HCT116 (cell line): Measurements from ENCODE around the gene ADIPOQ. TPM values are rescaled to one million over a fixed set of nuclear protein-coding genes. Genes with fewer than 3 reads are reported as not detected.

Experiments used
- ATAC-seq: fragments of 200-7000 bp; cut with Tn5 transposase; 2 replicates; pipeline ENCODE4 v1.9.1; 2020; ENCODE audit warnings: mild to moderate bottlenecking, moderate library complexity
- BruUV-seq: library from RNA; stranded (reverse); fragments of 400-500 nt; replicated peaks from 2 replicates; lab custom pipeline; 2021; lab: Mats Ljungman, UMichigan
- CTCF ChIA-PET: fragments of 300-600 bp; sonication (Branson Sonifier 250); formaldehyde crosslinking; loops from one replicate; lab custom pipeline; 2021; ENCODE audit warnings: antibody characterized with exemption; lab: Charles Lee
- POLR2A ChIA-PET: fragments of 300-600, 350-600 bp; sonication (Branson Sonifier 250); formaldehyde crosslinking; loops from one replicate; lab custom pipeline; 2021; ENCODE audit warnings: antibody characterized with exemption; lab: Charles Lee
- RAD21 ChIA-PET, 2 experiments: fragments of 300-600 bp; sonication (Branson Sonifier 250); formaldehyde crosslinking; loops; one replicate each; lab custom pipeline; 2023; ENCODE audit warnings: low total read pairs in 2 of 2; ENCODE audit not compliant: uncharacterized antibody in 2 of 2, unreplicated experiment in 2 of 2, low non-redundant PET in 1 of 2; lab: Charles Lee
- DNase-seq: peaks from one replicate; pipeline ENCODE4 v3.0.0-alpha.2; 2010; ENCODE audit warnings: low read depth, low spot score
- H2AFZ ChIP-seq: fragments of 200-600 bp; shearing (Covaris generic), sonication (generic); 2 replicates; pipeline ENCODE4 v1.6.1; 2017; ENCODE audit warnings: low read depth, mixed run types, mixed read lengths, antibody characterized with exemption, low read length; ENCODE audit not compliant: poor library complexity, severe bottlenecking
- H3K27ac ChIP-seq: 2 replicates; pipeline ENCODE4 v1.5.1; 2012; ENCODE audit warnings: low read depth, low read length
- H3K27me3 ChIP-seq: fragments of 200-600 bp; sonication (generic); 2 replicates; pipeline ENCODE4 v1.6.1; 2016; ENCODE audit warnings: mixed run types, low read length, mixed read lengths; ENCODE audit not compliant: insufficient read depth
- H3K36me3 ChIP-seq, 2 experiments: fragments of 200-500 bp in 1 of 2; fragments of 200-600 bp in 1 of 2; sonication (Bioruptor generic) in 1 of 2; sonication (generic) in 1 of 2; 2 replicates each; pipeline versions ENCODE4 v1.5.1 to v1.6.1; 2014 to 2016; ENCODE audit warnings: low read length in 2 of 2, inconsistent platforms in 1 of 2, mixed read lengths in 1 of 2, mixed run types in 1 of 2; ENCODE audit not compliant: insufficient read depth in 2 of 2, control insufficient read depth in 1 of 2
- H3K4me1 ChIP-seq, 2 experiments: fragments of 200-600 bp in 1 of 2; sonication (generic) in 1 of 2; 2 replicates each; pipeline versions ENCODE4 v1.5.1 to v1.6.1; 2012 to 2017; ENCODE audit warnings: low read length in 2 of 2, inconsistent platforms in 1 of 2, mild to moderate bottlenecking in 1 of 2, mixed read lengths in 1 of 2, mixed run types in 1 of 2, moderate library complexity in 1 of 2; ENCODE audit not compliant: insufficient read depth in 2 of 2, control insufficient read depth in 1 of 2
- H3K4me2 ChIP-seq: fragments of 200-600 bp; sonication (generic); 2 replicates; pipeline ENCODE4 v1.6.1; 2017; ENCODE audit warnings: mixed run types, low read length, mixed read lengths
- H3K4me3 ChIP-seq, 2 experiments: fragments of 200-600 bp in 1 of 2; sonication (generic) in 1 of 2; replicated peaks in 1 of 2; 2 replicates each; pipeline ENCODE4 v1.5.1; 2011 to 2016; ENCODE audit warnings: low read length in 2 of 2, control low read depth in 1 of 2, low read depth in 1 of 2, mild to moderate bottlenecking in 1 of 2, mixed read lengths in 1 of 2, mixed run types in 1 of 2
- H3K79me2 ChIP-seq: fragments of 200-600 bp; sonication (generic); 2 replicates; pipeline ENCODE4 v1.6.1; 2017; ENCODE audit warnings: mild to moderate bottlenecking, mixed run types, low read length, moderate library complexity, mixed read lengths; ENCODE audit not compliant: insufficient read depth
- H3K9ac ChIP-seq: fragments of 200-600 bp; sonication (generic); 2 replicates; pipeline ENCODE4 v1.6.1; 2016; ENCODE audit warnings: low read length, mixed read lengths
- H3K9me2 ChIP-seq: fragments of 200-600 bp; sonication (generic), shearing (Covaris generic); 2 replicates; pipeline ENCODE4 v1.6.1; 2017; ENCODE audit warnings: mixed run types, mild to moderate bottlenecking, moderate library complexity; ENCODE audit not compliant: insufficient read depth
- H3K9me3 ChIP-seq, 2 experiments: fragments of 200-500 bp in 1 of 2; fragments of 200-600 bp in 1 of 2; sonication (Bioruptor generic) in 1 of 2; sonication (generic) in 1 of 2; 2 replicates each; pipeline ENCODE4 v1.6.1; 2014 to 2017; ENCODE audit warnings: low read length in 2 of 2, mixed read lengths in 2 of 2, inconsistent platforms in 1 of 2, low read depth in 1 of 2, mild to moderate bottlenecking in 1 of 2, mixed run types in 1 of 2, moderate library complexity in 1 of 2; ENCODE audit not compliant: control insufficient read depth in 1 of 2, insufficient read depth in 1 of 2
- H4K20me1 ChIP-seq: fragments of 200-600 bp; sonication (generic), shearing (Covaris generic); 2 replicates; pipeline ENCODE4 v1.6.1; 2017; ENCODE audit warnings: mixed run types, mild to moderate bottlenecking, moderate library complexity; ENCODE audit not compliant: insufficient read depth
- CEBPB ChIP-seq: IDR thresholded peaks from 2 replicates; pipeline ENCODE4 v1.6.1; 2012; ENCODE audit warnings: low read depth
- EGR1 ChIP-seq: IDR thresholded peaks from 2 replicates; pipeline ENCODE4 v1.6.1; 2012; ENCODE audit warnings: low read depth
- ELF1 ChIP-seq: IDR thresholded peaks from 2 replicates; pipeline ENCODE4 v1.6.1; 2012; ENCODE audit warnings: low read depth, borderline replicate concordance
- EZH2 ChIP-seq: fragments of 200-600 bp; sonication (generic); IDR thresholded peaks from 2 replicates; pipeline ENCODE4 v1.6.1; 2017; ENCODE audit warnings: antibody characterized with exemption, mixed run types
- EZH2phosphoT487 ChIP-seq: fragments of 200-600 bp; IDR thresholded peaks from 2 replicates; pipeline ENCODE4 v1.6.1; 2018; ENCODE audit warnings: antibody characterized with exemption, borderline replicate concordance
- FOSL1 ChIP-seq: IDR thresholded peaks from 2 replicates; pipeline ENCODE4 v1.6.1; 2012; ENCODE audit warnings: low read depth
- POLR2A ChIP-seq: IDR thresholded peaks from 2 replicates; pipeline ENCODE4 v1.7.0; 2011; ENCODE audit warnings: borderline replicate concordance; ENCODE audit not compliant: insufficient read depth, insufficient read length; ENCODE audit errors: extremely low read depth
- POLR2AphosphoS5 ChIP-seq: IDR thresholded peaks from 2 replicates; pipeline ENCODE4 v1.6.1; 2011; ENCODE audit warnings: mild to moderate bottlenecking, low read depth, low read length, moderate library complexity
- SIN3A ChIP-seq: IDR thresholded peaks from 2 replicates; pipeline ENCODE4 v1.6.1; 2012; ENCODE audit warnings: low read depth
- TCF7L2 ChIP-seq: IDR thresholded peaks from 2 replicates; pipeline ENCODE4 v1.7.0; 2011; ENCODE audit warnings: borderline replicate concordance, inconsistent platforms; ENCODE audit not compliant: insufficient read depth, insufficient read length; ENCODE audit errors: extremely low read depth
- YY1 ChIP-seq: IDR thresholded peaks from 2 replicates; pipeline ENCODE4 v1.6.1; 2011; ENCODE audit warnings: low read length, low read depth, moderate library complexity, mild to moderate bottlenecking; ENCODE audit not compliant: insufficient replicate concordance; ENCODE audit errors: extremely low read depth
- ZFX ChIP-seq: fragments of 450-650 bp; IDR thresholded peaks from 2 replicates; pipeline ENCODE4 v1.6.1; 2017
- intact Hi-C: fragments of 100-400 bp; cut with micrococcal nuclease; formaldehyde crosslinking; loops from 2 replicates; pipeline ENCODE4 v1.10.0; 2022
- total RNA-seq: library from RNA; stranded (reverse); gene quantifications from one replicate; pipeline ENCODE4 v1.2.1, GENCODE V29; 2021; ENCODE audit not compliant: unreplicated experiment
- TF ChIP-seq, protein P1 (sequence below), 3 experiments: fragments of 200-600 bp in 1 of 3; sonication (generic) in 1 of 3; IDR thresholded peaks in 2 of 3; conservative IDR thresholded peaks in 1 of 3; 2 replicates each; pipeline ENCODE4 v1.5.1; 2012 to 2017; ENCODE audit warnings: low read depth in 2 of 3, low read length in 2 of 3, antibody characterized with exemption in 1 of 3, borderline replicate concordance in 1 of 3, control low read depth in 1 of 3, mild to moderate bottlenecking in 1 of 3, mixed read lengths in 1 of 3, mixed run types in 1 of 3, moderate library complexity in 1 of 3; ENCODE audit not compliant: insufficient read depth in 1 of 3
- TF ChIP-seq, protein P2 (sequence below): IDR thresholded peaks from 2 replicates; pipeline ENCODE4 v1.6.1; 2012; ENCODE audit warnings: low read depth
- TF ChIP-seq, protein P3 (sequence below): IDR thresholded peaks from 2 replicates; pipeline ENCODE4 v1.6.1; 2012
- TF ChIP-seq, protein P4 (sequence below): IDR thresholded peaks from 2 replicates; pipeline ENCODE4 v1.6.1; 2011; ENCODE audit warnings: mild to moderate bottlenecking, low read length, moderate library complexity; ENCODE audit not compliant: insufficient replicate concordance; ENCODE audit errors: extremely low read depth

The ADIPOQ gene
- total RNA-seq, 1 experiment from 2014 or later: not detected

DNA sequence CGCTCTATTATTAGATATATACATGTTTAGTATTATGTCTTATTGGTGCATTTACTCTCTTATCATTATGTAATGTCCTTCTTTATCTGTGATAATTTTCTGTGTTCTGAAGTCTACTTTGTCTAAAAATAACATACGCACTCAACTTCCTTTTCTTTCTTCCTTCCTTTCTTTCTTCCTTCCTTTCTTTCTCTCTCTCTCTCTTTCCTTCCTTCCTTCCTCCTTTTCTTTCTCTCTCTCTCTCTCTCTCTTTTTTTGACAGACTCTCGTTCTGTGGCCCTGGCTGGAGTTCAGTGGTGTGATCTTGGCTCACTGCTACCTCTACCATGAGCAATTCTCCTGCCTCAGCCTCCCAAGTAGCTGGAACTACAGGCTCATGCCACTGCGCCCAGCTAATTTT is 15.2 kb downstream of the ADIPOQ start:
- Histone ChIP-seq H3K27ac (no peak overlapping the region), H3K9me2 (no peaks in the 10 kb centered on the region), H2AFZ (no peak overlapping the region), H3K9me3 (no peaks in the 10 kb centered on the region), H3K27me3 (no peaks in the 10 kb centered on the region), H3K9ac (no peak overlapping the region), H4K20me1 (no peaks in the 10 kb centered on the region), H3K4me2 (no peak overlapping the region), H3K4me3 (no peak overlapping the region), H3K79me2 (no peaks in the 10 kb centered on the region), H3K4me1 (no peaks in the 10 kb centered on the region), H3K36me3 (no peaks in the 10 kb centered on the region)
- RAD21 ChIA-PET: interaction anchor here in 1 of 2 experiments (0.5 kb wide), 1 partner anchor 1277 kb away, joined by 4 read pairs; no protein-coding TSS in a partner anchor
- intact Hi-C loops: no loop called here
- CTCF ChIA-PET: interaction anchor here (1.0 kb wide), 1 partner anchor 307 kb away, joined by 3 read pairs; no protein-coding TSS in a partner anchor
- POLR2A ChIA-PET: no interaction called here
- TF ChIP-seq SIN3A (no peak), TCF7L2 (no peak), EZH2 (no peak), EGR1 (no peak), YY1 (no peak), ELF1 (no peak), POLR2AphosphoS5 (no peak), ZFX (no peak), CEBPB (no peak), EZH2phosphoT487 (no peak), FOSL1 (no peak), POLR2A (no peak)
- TF ChIP-seq, protein P1, sequence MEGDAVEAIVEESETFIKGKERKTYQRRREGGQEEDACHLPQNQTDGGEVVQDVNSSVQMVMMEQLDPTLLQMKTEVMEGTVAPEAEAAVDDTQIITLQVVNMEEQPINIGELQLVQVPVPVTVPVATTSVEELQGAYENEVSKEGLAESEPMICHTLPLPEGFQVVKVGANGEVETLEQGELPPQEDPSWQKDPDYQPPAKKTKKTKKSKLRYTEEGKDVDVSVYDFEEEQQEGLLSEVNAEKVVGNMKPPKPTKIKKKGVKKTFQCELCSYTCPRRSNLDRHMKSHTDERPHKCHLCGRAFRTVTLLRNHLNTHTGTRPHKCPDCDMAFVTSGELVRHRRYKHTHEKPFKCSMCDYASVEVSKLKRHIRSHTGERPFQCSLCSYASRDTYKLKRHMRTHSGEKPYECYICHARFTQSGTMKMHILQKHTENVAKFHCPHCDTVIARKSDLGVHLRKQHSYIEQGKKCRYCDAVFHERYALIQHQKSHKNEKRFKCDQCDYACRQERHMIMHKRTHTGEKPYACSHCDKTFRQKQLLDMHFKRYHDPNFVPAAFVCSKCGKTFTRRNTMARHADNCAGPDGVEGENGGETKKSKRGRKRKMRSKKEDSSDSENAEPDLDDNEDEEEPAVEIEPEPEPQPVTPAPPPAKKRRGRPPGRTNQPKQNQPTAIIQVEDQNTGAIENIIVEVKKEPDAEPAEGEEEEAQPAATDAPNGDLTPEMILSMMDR (IDR thresholded peaks at IDR 0.05 in 2 of 3, conservative IDR thresholded peaks at IDR 0.05 in 1 of 3; ENCODE audit: borderline replicate concordance in 1 of 3, insufficient read depth in 1 of 3, low read depth in 2 of 3, low read length in 2 of 3): no peak
- TF ChIP-seq, protein P2, sequence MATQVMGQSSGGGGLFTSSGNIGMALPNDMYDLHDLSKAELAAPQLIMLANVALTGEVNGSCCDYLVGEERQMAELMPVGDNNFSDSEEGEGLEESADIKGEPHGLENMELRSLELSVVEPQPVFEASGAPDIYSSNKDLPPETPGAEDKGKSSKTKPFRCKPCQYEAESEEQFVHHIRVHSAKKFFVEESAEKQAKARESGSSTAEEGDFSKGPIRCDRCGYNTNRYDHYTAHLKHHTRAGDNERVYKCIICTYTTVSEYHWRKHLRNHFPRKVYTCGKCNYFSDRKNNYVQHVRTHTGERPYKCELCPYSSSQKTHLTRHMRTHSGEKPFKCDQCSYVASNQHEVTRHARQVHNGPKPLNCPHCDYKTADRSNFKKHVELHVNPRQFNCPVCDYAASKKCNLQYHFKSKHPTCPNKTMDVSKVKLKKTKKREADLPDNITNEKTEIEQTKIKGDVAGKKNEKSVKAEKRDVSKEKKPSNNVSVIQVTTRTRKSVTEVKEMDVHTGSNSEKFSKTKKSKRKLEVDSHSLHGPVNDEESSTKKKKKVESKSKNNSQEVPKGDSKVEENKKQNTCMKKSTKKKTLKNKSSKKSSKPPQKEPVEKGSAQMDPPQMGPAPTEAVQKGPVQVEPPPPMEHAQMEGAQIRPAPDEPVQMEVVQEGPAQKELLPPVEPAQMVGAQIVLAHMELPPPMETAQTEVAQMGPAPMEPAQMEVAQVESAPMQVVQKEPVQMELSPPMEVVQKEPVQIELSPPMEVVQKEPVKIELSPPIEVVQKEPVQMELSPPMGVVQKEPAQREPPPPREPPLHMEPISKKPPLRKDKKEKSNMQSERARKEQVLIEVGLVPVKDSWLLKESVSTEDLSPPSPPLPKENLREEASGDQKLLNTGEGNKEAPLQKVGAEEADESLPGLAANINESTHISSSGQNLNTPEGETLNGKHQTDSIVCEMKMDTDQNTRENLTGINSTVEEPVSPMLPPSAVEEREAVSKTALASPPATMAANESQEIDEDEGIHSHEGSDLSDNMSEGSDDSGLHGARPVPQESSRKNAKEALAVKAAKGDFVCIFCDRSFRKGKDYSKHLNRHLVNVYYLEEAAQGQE: no peak
- TF ChIP-seq, protein P3, sequence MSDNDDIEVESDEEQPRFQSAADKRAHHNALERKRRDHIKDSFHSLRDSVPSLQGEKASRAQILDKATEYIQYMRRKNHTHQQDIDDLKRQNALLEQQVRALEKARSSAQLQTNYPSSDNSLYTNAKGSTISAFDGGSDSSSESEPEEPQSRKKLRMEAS: no peak
- TF ChIP-seq, protein P4, sequence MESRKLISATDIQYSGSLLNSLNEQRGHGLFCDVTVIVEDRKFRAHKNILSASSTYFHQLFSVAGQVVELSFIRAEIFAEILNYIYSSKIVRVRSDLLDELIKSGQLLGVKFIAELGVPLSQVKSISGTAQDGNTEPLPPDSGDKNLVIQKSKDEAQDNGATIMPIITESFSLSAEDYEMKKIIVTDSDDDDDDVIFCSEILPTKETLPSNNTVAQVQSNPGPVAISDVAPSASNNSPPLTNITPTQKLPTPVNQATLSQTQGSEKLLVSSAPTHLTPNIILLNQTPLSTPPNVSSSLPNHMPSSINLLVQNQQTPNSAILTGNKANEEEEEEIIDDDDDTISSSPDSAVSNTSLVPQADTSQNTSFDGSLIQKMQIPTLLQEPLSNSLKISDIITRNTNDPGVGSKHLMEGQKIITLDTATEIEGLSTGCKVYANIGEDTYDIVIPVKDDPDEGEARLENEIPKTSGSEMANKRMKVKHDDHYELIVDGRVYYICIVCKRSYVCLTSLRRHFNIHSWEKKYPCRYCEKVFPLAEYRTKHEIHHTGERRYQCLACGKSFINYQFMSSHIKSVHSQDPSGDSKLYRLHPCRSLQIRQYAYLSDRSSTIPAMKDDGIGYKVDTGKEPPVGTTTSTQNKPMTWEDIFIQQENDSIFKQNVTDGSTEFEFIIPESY: no peak
- no TSS peak for BruUV-seq
- ATAC-seq (no peak), DNase-seq (no peak)
